CD14-positive monocyte (primary cell): Measurements from ENCODE around the gene TTC21A. TPM values are rescaled to one million over a fixed set of nuclear protein-coding genes. Genes with fewer than 3 reads are reported as not detected.
A peak's percentile ranks its signal among the peaks of the same experiment; 100 is the strongest.

ENCODE experiments used
- DNase-seq, 3 donors: peaks; one replicate each; pipeline ENCODE4 v3.0.0-alpha.2; 2011 to 2022
- H2AFZ ChIP-seq: 2 replicates; pipeline ENCODE4 v1.6.0; 2012; ENCODE audit warnings: mild to moderate bottlenecking, low read depth, low read length, inconsistent platforms; ENCODE audit not compliant: insufficient read depth, poor library complexity, severe bottlenecking
- H3K27ac ChIP-seq, 2 donors: 1 replicate in 1 of 2; 2 replicates in 1 of 2; pipeline ENCODE4 v1.5.1; 2012 to 2013; ENCODE audit warnings: low read length in 2 of 2, control low read depth in 1 of 2, inconsistent platforms in 1 of 2, low read depth in 1 of 2, mild to moderate bottlenecking in 1 of 2
- H3K27me3 ChIP-seq, 2 donors: one replicate each; pipeline versions ENCODE4 v1.6.0 to v1.6.1; 2011 to 2013; ENCODE audit warnings: low read length in 2 of 2; ENCODE audit not compliant: control insufficient read depth in 2 of 2, insufficient read depth in 2 of 2
- H3K36me3 ChIP-seq, 2 donors: replicated peaks in 1 of 2; 1 replicate in 1 of 2; 2 replicates in 1 of 2; pipeline versions ENCODE4 v1.5.1 to v1.6.1; 2012 to 2013; ENCODE audit warnings: low read length in 2 of 2, control low read depth in 1 of 2, inconsistent platforms in 1 of 2, mild to moderate bottlenecking in 1 of 2; ENCODE audit not compliant: insufficient read depth in 2 of 2, control insufficient read depth in 1 of 2
- H3K4me1 ChIP-seq, 2 donors: 1 replicate in 1 of 2; 2 replicates in 1 of 2; pipeline versions ENCODE4 v1.5.1 to v1.6.1; 2012 to 2013; ENCODE audit warnings: low read length in 2 of 2, control low read depth in 1 of 2, inconsistent platforms in 1 of 2, mild to moderate bottlenecking in 1 of 2, moderate library complexity in 1 of 2; ENCODE audit not compliant: insufficient read depth in 2 of 2, control insufficient read depth in 1 of 2
- H3K4me2 ChIP-seq: replicated peaks from 2 replicates; pipeline ENCODE3; 2012; ENCODE audit warnings: low read length, moderate library complexity, mild to moderate bottlenecking; ENCODE audit not compliant: poor library complexity, severe bottlenecking; ENCODE audit errors: extremely low read depth
- H3K4me3 ChIP-seq, 3 experiments: fragments of 200-600 bp in 1 of 3; sonication (generic) in 1 of 3; replicated peaks in 1 of 3; 1 replicate in 2 of 3; 2 replicates in 1 of 3; pipeline ENCODE4 v1.5.1; 2011 to 2013; ENCODE audit warnings: low read length in 3 of 3, mild to moderate bottlenecking in 3 of 3, control low read depth in 2 of 3, low read depth in 2 of 3, inconsistent platforms in 1 of 3, moderate library complexity in 1 of 3
- H3K79me2 ChIP-seq: 2 replicates; pipeline ENCODE4 v1.6.0; 2012; ENCODE audit warnings: mild to moderate bottlenecking, control low read depth, inconsistent platforms, low read length, moderate library complexity; ENCODE audit not compliant: insufficient read depth
- H3K9ac ChIP-seq: 2 replicates; pipeline ENCODE4 v1.6.0; 2017; ENCODE audit warnings: low read length, mild to moderate bottlenecking; ENCODE audit not compliant: insufficient read depth, poor library complexity, severe bottlenecking
- H3K9me3 ChIP-seq, 2 donors: replicated peaks in 1 of 2; 1 replicate in 1 of 2; 2 replicates in 1 of 2; pipeline versions ENCODE4 v1.5.1 to v1.6.1; 2012 to 2013; ENCODE audit warnings: low read length in 2 of 2, control low read depth in 1 of 2; ENCODE audit not compliant: control insufficient read depth in 1 of 2, insufficient read depth in 1 of 2
- H4K20me1 ChIP-seq: 2 replicates; pipeline ENCODE4 v1.6.0; 2012; ENCODE audit warnings: mild to moderate bottlenecking, low read length, control low read depth, moderate library complexity; ENCODE audit not compliant: insufficient read depth
- H3K27ac Mint-ChIP-seq, 7 donors: one replicate each; pipeline ENCODE4 v1.8.0; 2020; ENCODE audit warnings: mild to moderate bottlenecking in 7 of 7, mixed read lengths in 7 of 7, moderate library complexity in 6 of 7, inconsistent platforms in 2 of 7
- H3K27me3 Mint-ChIP-seq, 3 donors: one replicate each; pipeline ENCODE4 v1.8.0; 2021 to 2022; ENCODE audit warnings: low read depth in 3 of 3, mild to moderate bottlenecking in 3 of 3, mixed read lengths in 3 of 3, moderate library complexity in 3 of 3, inconsistent platforms in 1 of 3
- H3K36me3 Mint-ChIP-seq, 2 donors: one replicate each; pipeline ENCODE4 v1.8.0; 2020; ENCODE audit warnings: mixed read lengths in 2 of 2, inconsistent platforms in 1 of 2, mild to moderate bottlenecking in 1 of 2
- H3K4me1 Mint-ChIP-seq: one replicate; pipeline ENCODE4 v1.8.0; 2020; ENCODE audit warnings: mild to moderate bottlenecking, mixed read lengths
- H3K4me3 Mint-ChIP-seq, 2 donors: one replicate each; pipeline ENCODE4 v1.8.0; 2020; ENCODE audit warnings: mild to moderate bottlenecking in 2 of 2, mixed read lengths in 2 of 2, moderate library complexity in 1 of 2
- H3K9me3 Mint-ChIP-seq, 7 donors: one replicate each; pipeline ENCODE4 v1.8.0; 2020 to 2022; ENCODE audit warnings: mixed read lengths in 7 of 7, mild to moderate bottlenecking in 6 of 7, moderate library complexity in 6 of 7, inconsistent platforms in 2 of 7
- CTCF ChIP-seq: fragments of 200-600 bp; IDR thresholded peaks from one replicate; pipeline ENCODE4 v1.8.0; 2022; ENCODE audit warnings: antibody characterized with exemption, mild to moderate bottlenecking
- whole genome bisulfite sequencing: methylation state at CpG from one replicate; pipeline ENCODE4 v1.1.5; 2013; ENCODE audit warnings: missing lambda C conversion rate; ENCODE audit not compliant: insufficient coverage; 5-methylcytosine and 5-hydroxymethylcytosine counted together
- intact Hi-C, 2 donors: fragments of 100-400 bp; cut with micrococcal nuclease; formaldehyde crosslinking; loops; one replicate each; pipeline versions ENCODE4 v1.15.0 to v1.15.1; 2023
- polyA plus RNA-seq, 3 donors: library from polyadenylated mRNA; depleted of rRNA in 1 of 3; unstranded in 2 of 3; stranded (reverse) in 1 of 3; fragments of 300-500 nt in 2 of 3; fragments of >200 nt in 1 of 3; fragmentation: Illumina TruSeq in 2 of 3; gene quantifications; 1 replicate in 2 of 3; 2 replicates in 1 of 3; pipeline ENCODE4 v1.2.3, GENCODE V29; 2012 to 2021

Gene TTC21A
- polyA plus RNA-seq, 3 donors, result 0.67 to 12.9 (median 2.2) TPM

DNA sequence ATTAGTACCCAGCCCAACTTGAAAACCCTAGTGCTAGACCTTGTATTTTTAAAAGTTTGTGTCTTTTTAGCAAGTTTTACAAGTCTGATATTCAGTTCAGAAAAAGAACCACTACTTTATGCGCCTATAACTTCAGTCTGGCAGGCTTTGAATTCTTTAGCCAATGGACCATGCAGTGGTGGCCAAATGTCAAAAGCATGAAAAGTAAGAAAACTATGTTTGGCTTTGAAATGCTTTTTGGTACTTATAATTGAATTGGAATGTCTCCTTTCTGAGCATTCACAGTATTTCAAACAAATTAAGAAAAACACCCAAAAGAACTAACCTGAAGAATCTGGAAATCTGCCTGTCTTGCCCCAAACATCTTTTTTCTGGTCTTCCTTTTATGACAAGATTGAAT, 42.8 kb upstream of the TTC21A start:
- H3K27me3 Mint-ChIP-seq, result no peaks in the 10 kb centered on the region
- no peak for DNase-seq
- no peak for TF ChIP-seq CTCF
- peaks cover 0 to 3% (median 0%) of the 10 kb centered on the region in 7 donors for H3K9me3 Mint-ChIP-seq
- H3K27me3 ChIP-seq, result no peaks in the 10 kb centered on the region
- H2AFZ ChIP-seq, result no peak overlapping the region
- intact Hi-C loops, result no loop called here
- no peaks in the 10 kb centered on the region for H3K9me3 ChIP-seq
- peaks cover 4% of the 10 kb centered on the region for H3K4me1 Mint-ChIP-seq
- H4K20me1 ChIP-seq, result peaks cover 30% of the 10 kb centered on the region
- no peaks in the 10 kb centered on the region for H3K4me1 ChIP-seq
- peak overlapping the region in 2 of 7 donors; percentile 33 to 35 for H3K27ac Mint-ChIP-seq
- peaks cover 34 to 38% of the 10 kb centered on the region in 2 donors for H3K36me3 Mint-ChIP-seq
- peaks cover 19% of the 10 kb centered on the region for H3K79me2 ChIP-seq
- no peak overlapping the region for H3K4me3 ChIP-seq
- H3K27ac ChIP-seq, result peak overlapping the region in 1 of 2 donors; percentile 42
- peaks cover 42 to 50% of the 10 kb centered on the region in 2 donors for H3K36me3 ChIP-seq
- H3K4me2 ChIP-seq, result no peak overlapping the region
- no peak overlapping the region for H3K4me3 Mint-ChIP-seq
- H3K9ac ChIP-seq, result no peak overlapping the region
- WGBS, result no CpG with 5 or more reads among the region's 1 CpG

- Mint-ChIP-seq H3K27ac (peak overlapping the region in 1 of 7 donors; percentile 62), H3K9me3 (peaks cover 0 to 3% (median 0%) of the 10 kb centered on the region in 7 donors), H3K4me1 (peaks cover 4% of the 10 kb centered on the region), H3K27me3 (no peaks in the 10 kb centered on the region), H3K36me3 (peaks cover 38 to 40% of the 10 kb centered on the region in 2 donors), H3K4me3 (no peak overlapping the region)
- H3K79me2 ChIP-seq, result peaks cover 13% of the 10 kb centered on the region
- H3K4me2 ChIP-seq, result no peak overlapping the region
- peak overlapping the region in 1 of 2 donors; percentile 42 for H3K27ac ChIP-seq
- H3K4me1 ChIP-seq, result no peaks in the 10 kb centered on the region
- 0% methylated on average over 1 of the region's 1 CpG for WGBS
- H2AFZ ChIP-seq, result no peak overlapping the region
- intact Hi-C loops, result no loop called here
- no peaks in the 10 kb centered on the region for H3K9me3 ChIP-seq
- H3K4me3 ChIP-seq, result no peak overlapping the region
- DNase-seq, result peak; percentile 33 to 55 (median 46)
- no peak overlapping the region for H3K9ac ChIP-seq
- H4K20me1 ChIP-seq, result peaks cover 25% of the 10 kb centered on the region
- peaks cover 47 to 56% of the 10 kb centered on the region in 2 donors for H3K36me3 ChIP-seq
- H3K27me3 ChIP-seq, result no peaks in the 10 kb centered on the region
- peak; percentile 58 for TF ChIP-seq CTCF
Observed at GRCh38 chr3:39065197-39065596, 42.3 kb upstream of the TTC21A start.
